ENCODE measurements around the gene KLHDC2. TPM values are rescaled to one million over a fixed set of nuclear protein-coding genes. Genes with fewer than 3 reads are reported as not detected.
"Not testable (repeated sequence)": the region's sequence is repeated elsewhere in the genome, so short reads cannot be mapped to it uniquely, and the experiment has no call there.

Gene KLHDC2
- total RNA-seq = 60.1 and 67.5 TPM in 2 replicates
- long read RNA-seq, full-length matches to known transcripts = 20 of 28 reads
- long read RNA-seq, partial matches to known transcripts = 7 of 28 reads
- long read RNA-seq, other reads (novel, unspliced or antisense) = 1 of 28 reads

GRCh38 chr14:49767571-49768300, at the start of gene KLHDC2:
TSS of gene KLHDC2 (plus strand) at chr14:49768153. CDS start at chr14:49768469, 316 bp downstream.
- no peaks in the 10 kb centered on the region for H3K27me3 Mint-ChIP-seq (ENCODE audit: unreplicated experiment)
- H3K27ac Mint-ChIP-seq (ENCODE audit: unreplicated experiment) = peak within 1 kb of the TSS; percentile 99
- no peaks in the 10 kb centered on the region for H3K9me3 Mint-ChIP-seq (ENCODE audit: unreplicated experiment)
- H3K36me3 Mint-ChIP-seq (ENCODE audit: unreplicated experiment) = peaks cover 10% of the 10 kb centered on the region
- peak; percentile 96 for DNase-seq (ENCODE audit: extremely low spot score, unreplicated experiment)
- peaks cover 37% of the 10 kb centered on the region for H3K4me1 Mint-ChIP-seq (ENCODE audit: unreplicated experiment)
- H3K4me3 Mint-ChIP-seq (ENCODE audit: unreplicated experiment) = peak within 1 kb of the TSS; percentile 92
- TF ChIP-seq CTCF (IDR thresholded peaks at IDR 0.05) = peak; percentile 49

GRCh38 chr14:49720744-49721143, 47.2 kb upstream of the KLHDC2 start:
- Mint-ChIP-seq H3K27me3 (ENCODE audit: unreplicated experiment) (no peaks in the 10 kb centered on the region), H3K9me3 (ENCODE audit: unreplicated experiment) (peaks cover 6% of the 10 kb centered on the region), H3K4me1 (ENCODE audit: unreplicated experiment) (peaks cover 3% of the 10 kb centered on the region), H3K4me3 (ENCODE audit: unreplicated experiment) (no peak overlapping the region), H3K27ac (ENCODE audit: unreplicated experiment) (no peak overlapping the region), H3K36me3 (ENCODE audit: unreplicated experiment) (peaks cover 30% of the 10 kb centered on the region)
- TF ChIP-seq CTCF (IDR thresholded peaks at IDR 0.05) = no peak
- no peak for DNase-seq (ENCODE audit: extremely low spot score, unreplicated experiment)

- H3K9me3 Mint-ChIP-seq (ENCODE audit: unreplicated experiment); H3K27me3 Mint-ChIP-seq (ENCODE audit: unreplicated experiment); H3K4me3 Mint-ChIP-seq (ENCODE audit: unreplicated experiment); DNase-seq (ENCODE audit: extremely low spot score, unreplicated experiment); H3K4me1 Mint-ChIP-seq (ENCODE audit: unreplicated experiment); H3K27ac Mint-ChIP-seq (ENCODE audit: unreplicated experiment): not testable (repeated sequence)
- H3K36me3 Mint-ChIP-seq (ENCODE audit: unreplicated experiment) = peaks cover 34% of the 10 kb centered on the region
Measured at GRCh38 chr14:49721733-49722435, 46.1 kb upstream of the KLHDC2 start.

- Mint-ChIP-seq H3K36me3 (ENCODE audit: unreplicated experiment) (peaks cover 32% of the 10 kb centered on the region), H3K4me1 (ENCODE audit: unreplicated experiment) (no peaks in the 10 kb centered on the region)
Measured at GRCh38 chr14:49727171-49727570, 40.8 kb upstream of the KLHDC2 start.

GRCh38 chr14:49732896-49733295, 35.1 kb upstream of the KLHDC2 start:
- no peak for DNase-seq (ENCODE audit: extremely low spot score, unreplicated experiment)
- Mint-ChIP-seq H3K4me3 (ENCODE audit: unreplicated experiment) (no peak overlapping the region), H3K36me3 (ENCODE audit: unreplicated experiment) (peaks cover 24% of the 10 kb centered on the region)

More at GRCh38 chr14:49727171-49727570, 40.8 kb upstream of the KLHDC2 start:
- DNase-seq (ENCODE audit: extremely low spot score, unreplicated experiment) = no peak
- no peak overlapping the region for H3K27ac Mint-ChIP-seq (ENCODE audit: unreplicated experiment)
- H3K4me3 Mint-ChIP-seq (ENCODE audit: unreplicated experiment) = no peak overlapping the region
- TF ChIP-seq CTCF (IDR thresholded peaks at IDR 0.05) = no peak
- H3K9me3 Mint-ChIP-seq (ENCODE audit: unreplicated experiment) = no peaks in the 10 kb centered on the region
- no peaks in the 10 kb centered on the region for H3K27me3 Mint-ChIP-seq (ENCODE audit: unreplicated experiment)

More at GRCh38 chr14:49732896-49733295, 35.1 kb upstream of the KLHDC2 start:
- H3K27ac Mint-ChIP-seq (ENCODE audit: unreplicated experiment) = no peak overlapping the region
- no peak for TF ChIP-seq CTCF (IDR thresholded peaks at IDR 0.05)
- H3K9me3 Mint-ChIP-seq (ENCODE audit: unreplicated experiment) = no peaks in the 10 kb centered on the region
- H3K27me3 Mint-ChIP-seq (ENCODE audit: unreplicated experiment) = no peaks in the 10 kb centered on the region
- no peaks in the 10 kb centered on the region for H3K4me1 Mint-ChIP-seq (ENCODE audit: unreplicated experiment)
